NB4 (cell line): ENCODE data around the gene C1QTNF3.

Source experiments
- MYC ChIP-seq: IDR thresholded peaks from 2 replicates; pipeline ENCODE4 v1.6.1; 2011; ENCODE audit warnings: low read depth, low read length
- POLR2A ChIP-seq: IDR thresholded peaks from 2 replicates; pipeline ENCODE4 v1.6.1; 2011; ENCODE audit warnings: mild to moderate bottlenecking; ENCODE audit not compliant: insufficient read length; ENCODE audit errors: extremely low read depth
- TF ChIP-seq, protein P1 (sequence below): IDR thresholded peaks from one replicate; pipeline ENCODE4 v1.5.1; 2012; ENCODE audit warnings: low read depth, low read length
- TF ChIP-seq, protein P2 (sequence below): IDR thresholded peaks from 2 replicates; pipeline ENCODE4 v1.6.1; 2011; ENCODE audit warnings: low read depth, low read length

DNA sequence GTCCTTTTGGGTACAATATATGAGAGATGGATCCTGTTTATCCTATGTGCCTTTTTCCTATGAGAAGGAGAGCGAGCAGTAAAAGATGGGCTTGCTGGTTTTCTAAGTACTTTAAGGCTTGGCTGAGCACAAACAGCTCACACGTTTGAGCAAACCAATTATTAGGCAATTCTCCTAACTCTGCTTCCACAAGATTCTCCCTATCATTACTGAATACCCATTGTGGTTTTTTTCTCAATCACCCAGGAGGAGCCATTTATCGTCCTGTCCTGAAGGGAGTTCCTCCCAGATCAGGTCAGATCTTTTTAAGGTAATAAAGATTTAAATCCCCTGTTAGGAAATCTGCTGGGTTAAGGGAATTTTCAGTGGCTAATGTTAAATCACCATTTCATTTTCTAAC lies 19.4 kb upstream of the C1QTNF3 start:
- TF ChIP-seq, protein P1, sequence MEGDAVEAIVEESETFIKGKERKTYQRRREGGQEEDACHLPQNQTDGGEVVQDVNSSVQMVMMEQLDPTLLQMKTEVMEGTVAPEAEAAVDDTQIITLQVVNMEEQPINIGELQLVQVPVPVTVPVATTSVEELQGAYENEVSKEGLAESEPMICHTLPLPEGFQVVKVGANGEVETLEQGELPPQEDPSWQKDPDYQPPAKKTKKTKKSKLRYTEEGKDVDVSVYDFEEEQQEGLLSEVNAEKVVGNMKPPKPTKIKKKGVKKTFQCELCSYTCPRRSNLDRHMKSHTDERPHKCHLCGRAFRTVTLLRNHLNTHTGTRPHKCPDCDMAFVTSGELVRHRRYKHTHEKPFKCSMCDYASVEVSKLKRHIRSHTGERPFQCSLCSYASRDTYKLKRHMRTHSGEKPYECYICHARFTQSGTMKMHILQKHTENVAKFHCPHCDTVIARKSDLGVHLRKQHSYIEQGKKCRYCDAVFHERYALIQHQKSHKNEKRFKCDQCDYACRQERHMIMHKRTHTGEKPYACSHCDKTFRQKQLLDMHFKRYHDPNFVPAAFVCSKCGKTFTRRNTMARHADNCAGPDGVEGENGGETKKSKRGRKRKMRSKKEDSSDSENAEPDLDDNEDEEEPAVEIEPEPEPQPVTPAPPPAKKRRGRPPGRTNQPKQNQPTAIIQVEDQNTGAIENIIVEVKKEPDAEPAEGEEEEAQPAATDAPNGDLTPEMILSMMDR: no peak
- TF ChIP-seq MYC: no peak
- TF ChIP-seq POLR2A: no peak
- TF ChIP-seq, protein P2, sequence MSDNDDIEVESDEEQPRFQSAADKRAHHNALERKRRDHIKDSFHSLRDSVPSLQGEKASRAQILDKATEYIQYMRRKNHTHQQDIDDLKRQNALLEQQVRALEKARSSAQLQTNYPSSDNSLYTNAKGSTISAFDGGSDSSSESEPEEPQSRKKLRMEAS: no peak
